Loucy (cell line): ENCODE data around the gene CD244.

Experiments used
- EZH2phosphoT487 ChIP-seq: fragments of 200-600 bp; IDR thresholded peaks from 2 replicates; pipeline ENCODE4 v1.6.1; 2018; ENCODE audit warnings: antibody characterized with exemption, mild to moderate bottlenecking, moderate library complexity, borderline replicate concordance
- TF ChIP-seq, protein P1 (sequence below): fragments of 200-600 bp; sonication (generic); conservative IDR thresholded peaks from 2 replicates; pipeline ENCODE4 v1.5.1; 2014; ENCODE audit warnings: mild to moderate bottlenecking, antibody characterized with exemption, low read length

DNA sequence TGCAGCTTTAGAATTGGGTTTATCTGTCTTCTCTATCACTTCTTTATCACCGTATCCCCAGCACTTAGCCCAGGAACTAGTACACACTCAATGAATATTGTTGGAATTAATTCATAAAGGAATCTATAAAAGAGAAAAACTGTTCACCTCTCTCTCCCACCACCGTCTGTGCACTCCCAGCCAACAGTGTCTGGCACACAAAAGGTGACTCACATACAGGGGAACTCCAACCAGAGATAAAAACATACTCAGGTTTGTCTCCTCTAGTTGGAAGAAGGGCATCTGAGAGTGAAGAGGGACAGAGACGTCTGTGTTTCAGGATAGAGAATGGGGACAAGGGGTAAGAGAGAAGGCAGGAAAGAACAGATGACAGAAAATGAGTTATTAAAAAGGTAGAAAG is 12.2 kb upstream of the CD244 start:
- TF ChIP-seq, protein P1, sequence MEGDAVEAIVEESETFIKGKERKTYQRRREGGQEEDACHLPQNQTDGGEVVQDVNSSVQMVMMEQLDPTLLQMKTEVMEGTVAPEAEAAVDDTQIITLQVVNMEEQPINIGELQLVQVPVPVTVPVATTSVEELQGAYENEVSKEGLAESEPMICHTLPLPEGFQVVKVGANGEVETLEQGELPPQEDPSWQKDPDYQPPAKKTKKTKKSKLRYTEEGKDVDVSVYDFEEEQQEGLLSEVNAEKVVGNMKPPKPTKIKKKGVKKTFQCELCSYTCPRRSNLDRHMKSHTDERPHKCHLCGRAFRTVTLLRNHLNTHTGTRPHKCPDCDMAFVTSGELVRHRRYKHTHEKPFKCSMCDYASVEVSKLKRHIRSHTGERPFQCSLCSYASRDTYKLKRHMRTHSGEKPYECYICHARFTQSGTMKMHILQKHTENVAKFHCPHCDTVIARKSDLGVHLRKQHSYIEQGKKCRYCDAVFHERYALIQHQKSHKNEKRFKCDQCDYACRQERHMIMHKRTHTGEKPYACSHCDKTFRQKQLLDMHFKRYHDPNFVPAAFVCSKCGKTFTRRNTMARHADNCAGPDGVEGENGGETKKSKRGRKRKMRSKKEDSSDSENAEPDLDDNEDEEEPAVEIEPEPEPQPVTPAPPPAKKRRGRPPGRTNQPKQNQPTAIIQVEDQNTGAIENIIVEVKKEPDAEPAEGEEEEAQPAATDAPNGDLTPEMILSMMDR, result no peak
- no peak for TF ChIP-seq EZH2phosphoT487
